B cell (primary cell): ENCODE measurements around the gene ACOXL. TPM values are rescaled to one million over a fixed set of nuclear protein-coding genes. Genes with fewer than 3 reads are reported as not detected.

Source experiments
- ATAC-seq: fragments of 200-7000 bp; cut with Tn5 transposase; one replicate; pipeline ENCODE4 v1.10.0; 2021; ENCODE audit warnings: low read depth, mild to moderate bottlenecking, moderate number of reproducible peaks, moderate library complexity
- CTCF ChIA-PET: fragments of 350-600 bp; sonication (Branson Sonifier 250); formaldehyde crosslinking; loops from one replicate; lab custom pipeline; 2021; ENCODE audit warnings: antibody characterized with exemption, inconsistent platforms; lab: Charles Lee
- POLR2A ChIA-PET: fragments of 350-600 bp; sonication (Branson Sonifier 250); formaldehyde crosslinking; loops from one replicate; lab custom pipeline; 2021; ENCODE audit warnings: antibody characterized with exemption; lab: Charles Lee
- DNase-seq: peaks from one replicate; pipeline ENCODE4 v3.0.0; 2013
- H2AFZ ChIP-seq: 2 replicates; pipeline ENCODE4 v1.6.1; 2012; ENCODE audit warnings: mild to moderate bottlenecking, low read depth, low read length; ENCODE audit not compliant: insufficient read depth, poor library complexity, severe bottlenecking
- H3K27ac ChIP-seq, 2 donors: 1 replicate in 1 of 2; 2 replicates in 1 of 2; pipeline ENCODE4 v1.5.1; 2012 to 2013; ENCODE audit warnings: low read length in 2 of 2, mild to moderate bottlenecking in 2 of 2, moderate library complexity in 1 of 2
- H3K27me3 ChIP-seq, 4 experiments: fragments of 200-600 bp in 1 of 4; sonication (generic) in 1 of 4; replicated peaks in 1 of 4; 1 replicate in 2 of 4; 2 replicates in 2 of 4; pipeline versions ENCODE4 v1.6.1 to v1.7.0; 2013 to 2016; ENCODE audit warnings: low read length in 3 of 4, mild to moderate bottlenecking in 2 of 4, mixed read lengths in 1 of 4, moderate library complexity in 1 of 4; ENCODE audit not compliant: insufficient read depth in 4 of 4, control insufficient read depth in 3 of 4; ENCODE audit errors: control extremely low read depth in 1 of 4
- H3K36me3 ChIP-seq, 2 experiments: replicated peaks in 1 of 2; 1 replicate in 1 of 2; 2 replicates in 1 of 2; pipeline versions ENCODE4 v1.6.1 to v1.7.1; 2013; ENCODE audit warnings: low read length in 1 of 2; ENCODE audit not compliant: insufficient read depth in 2 of 2, control insufficient read depth in 1 of 2; ENCODE audit errors: control extremely low read depth in 1 of 2, extremely low read depth in 1 of 2
- H3K4me1 ChIP-seq, 2 donors: fragments of 200-600 bp in 1 of 2; sonication (generic) in 1 of 2; 1 replicate in 1 of 2; 2 replicates in 1 of 2; pipeline versions ENCODE4 v1.5.1 to v1.6.1; 2013 to 2017; ENCODE audit warnings: low read length in 2 of 2; ENCODE audit not compliant: control insufficient read depth in 2 of 2, insufficient read depth in 2 of 2
- H3K4me2 ChIP-seq: replicated peaks from 2 replicates; pipeline ENCODE3; 2012; ENCODE audit warnings: mild to moderate bottlenecking, low read depth, low read length; ENCODE audit not compliant: poor library complexity, severe bottlenecking
- H3K4me3 ChIP-seq, 5 experiments: fragments of 200-600 bp in 1 of 5; sonication (generic) in 1 of 5; 1 replicate in 3 of 5; 2 replicates in 2 of 5; pipeline versions ENCODE4 v1.5.1 to v1.7.0; 2011 to 2016; ENCODE audit warnings: low read length in 4 of 5, mild to moderate bottlenecking in 4 of 5, low read depth in 2 of 5, control low read depth in 1 of 5, moderate library complexity in 1 of 5; ENCODE audit not compliant: insufficient read depth in 1 of 5; ENCODE audit errors: control extremely low read depth in 1 of 5, extremely low read depth in 1 of 5
- H3K79me2 ChIP-seq: fragments of 200-600 bp; sonication (generic); one replicate; pipeline ENCODE4 v1.6.0; 2016; ENCODE audit warnings: low read length; ENCODE audit not compliant: control insufficient read depth, insufficient read depth
- H3K9ac ChIP-seq: fragments of 200-600 bp; sonication (generic); 2 replicates; pipeline ENCODE4 v1.6.1; 2017; ENCODE audit warnings: mild to moderate bottlenecking, low read length, moderate library complexity
- H3K9me3 ChIP-seq, 3 donors: one replicate each; pipeline versions ENCODE4 v1.6.1 to v1.7.1; 2013; ENCODE audit warnings: low read length in 2 of 3; ENCODE audit not compliant: control insufficient read depth in 2 of 3, insufficient read depth in 1 of 3; ENCODE audit errors: control extremely low read depth in 1 of 3
- H4K20me1 ChIP-seq: 2 replicates; pipeline ENCODE4 v1.6.0; 2012; ENCODE audit warnings: mild to moderate bottlenecking, low read length; ENCODE audit not compliant: insufficient read depth, control insufficient read depth, poor library complexity, severe bottlenecking
- H3K27ac Mint-ChIP-seq: one replicate; pipeline ENCODE4 v1.8.0; 2021; ENCODE audit warnings: mixed read lengths
- H3K27me3 Mint-ChIP-seq: one replicate; pipeline ENCODE4 v1.8.0; 2021; ENCODE audit warnings: mixed read lengths
- H3K4me1 Mint-ChIP-seq: one replicate; pipeline ENCODE4 v1.8.0; 2021; ENCODE audit warnings: mixed read lengths
- H3K4me3 Mint-ChIP-seq: one replicate; pipeline ENCODE4 v1.8.0; 2021; ENCODE audit warnings: mixed read lengths
- H3K9me3 Mint-ChIP-seq: one replicate; pipeline ENCODE4 v1.8.0; 2022; ENCODE audit warnings: mixed read lengths; ENCODE audit not compliant: insufficient read depth
- EZH2 ChIP-seq: IDR thresholded peaks from 2 replicates; pipeline ENCODE4 v1.6.1; 2012; ENCODE audit warnings: borderline replicate concordance, low read depth, mild to moderate bottlenecking, moderate library complexity, low read length; ENCODE audit not compliant: insufficient read depth, poor library complexity, severe bottlenecking
- WGBS: methylation state at CpG from one replicate; pipeline ENCODE4 v1.1.5; 2013; ENCODE audit warnings: missing lambda C conversion rate; ENCODE audit not compliant: insufficient coverage; 5-methylcytosine and 5-hydroxymethylcytosine counted together
- intact Hi-C: fragments of 100-400 bp; cut with micrococcal nuclease; formaldehyde crosslinking; loops from one replicate; pipeline ENCODE4 v1.10.0; 2022
- polyA plus RNA-seq: library from polyadenylated mRNA; depleted of rRNA; stranded (reverse); fragments of >200 nt; gene quantifications from 2 replicates; pipeline ENCODE4 v1.2.3, GENCODE V29; 2012
- total RNA-seq, 2 donors: library from RNA; stranded (reverse); fragments of 120-200 nt in 1 of 2; gene quantifications; 1 replicate in 1 of 2; 2 replicates in 1 of 2; pipeline versions ENCODE4 v1.2.3 to v1.2.4, GENCODE V29; 2013 to 2022
- TF ChIP-seq, protein P1 (sequence below): fragments of 200-600 bp; IDR thresholded peaks from one replicate; pipeline ENCODE4 v1.8.0; 2022; ENCODE audit warnings: antibody characterized with exemption, mild to moderate bottlenecking

Gene ACOXL
- total and polyA plus RNA-seq, 2 donors (not counting 1 experiment from before 2014, with no cell fraction given), result 0.06 TPM; not detected in 1

DNA sequence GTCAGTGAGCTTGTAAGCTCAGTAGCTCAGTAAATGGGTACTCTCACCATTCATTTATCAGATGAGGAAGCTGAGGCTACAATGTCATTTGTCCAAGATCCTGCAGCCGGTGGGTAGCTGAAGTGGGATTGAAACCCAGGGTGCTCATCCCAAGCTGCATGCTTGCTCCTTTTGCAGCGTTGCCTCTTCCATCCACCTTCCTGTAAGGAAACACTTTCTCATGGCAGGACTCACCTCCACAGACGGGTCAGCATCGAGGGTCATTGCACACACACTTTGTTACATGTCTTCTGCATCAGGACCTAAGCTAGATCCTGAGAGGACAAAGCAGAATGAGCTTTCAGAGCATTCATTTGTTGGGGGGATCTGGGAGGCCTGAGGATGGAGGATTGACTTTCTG is 60.7 kb downstream of the ACOXL start:
- WGBS, result 84% methylated on average over 4 of the region's 4 CpGs
- Mint-ChIP-seq H3K27me3 (peaks cover 64% of the 10 kb centered on the region), H3K4me3 (no peak overlapping the region), H3K9me3 (no peaks in the 10 kb centered on the region), H3K4me1 (no peaks in the 10 kb centered on the region), H3K27ac (no peak overlapping the region)
- DNase-seq (no peak), ATAC-seq (no peak)
- no peaks in the 10 kb centered on the region for H3K79me2 ChIP-seq
- H3K4me1 ChIP-seq, result no peaks in the 10 kb centered on the region
- POLR2A ChIA-PET, result no interaction called here
- H3K9me3 ChIP-seq, result no peaks in the 10 kb centered on the region
- no peak overlapping the region for H3K4me2 ChIP-seq
- intact Hi-C loops, result no loop called here
- TF ChIP-seq, protein P1, sequence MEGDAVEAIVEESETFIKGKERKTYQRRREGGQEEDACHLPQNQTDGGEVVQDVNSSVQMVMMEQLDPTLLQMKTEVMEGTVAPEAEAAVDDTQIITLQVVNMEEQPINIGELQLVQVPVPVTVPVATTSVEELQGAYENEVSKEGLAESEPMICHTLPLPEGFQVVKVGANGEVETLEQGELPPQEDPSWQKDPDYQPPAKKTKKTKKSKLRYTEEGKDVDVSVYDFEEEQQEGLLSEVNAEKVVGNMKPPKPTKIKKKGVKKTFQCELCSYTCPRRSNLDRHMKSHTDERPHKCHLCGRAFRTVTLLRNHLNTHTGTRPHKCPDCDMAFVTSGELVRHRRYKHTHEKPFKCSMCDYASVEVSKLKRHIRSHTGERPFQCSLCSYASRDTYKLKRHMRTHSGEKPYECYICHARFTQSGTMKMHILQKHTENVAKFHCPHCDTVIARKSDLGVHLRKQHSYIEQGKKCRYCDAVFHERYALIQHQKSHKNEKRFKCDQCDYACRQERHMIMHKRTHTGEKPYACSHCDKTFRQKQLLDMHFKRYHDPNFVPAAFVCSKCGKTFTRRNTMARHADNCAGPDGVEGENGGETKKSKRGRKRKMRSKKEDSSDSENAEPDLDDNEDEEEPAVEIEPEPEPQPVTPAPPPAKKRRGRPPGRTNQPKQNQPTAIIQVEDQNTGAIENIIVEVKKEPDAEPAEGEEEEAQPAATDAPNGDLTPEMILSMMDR, result no peak
- H3K9ac ChIP-seq, result no peak overlapping the region
- no peak overlapping the region for H3K27ac ChIP-seq
- no peaks in the 10 kb centered on the region for H4K20me1 ChIP-seq
- no peaks in the 10 kb centered on the region for H3K36me3 ChIP-seq
- no peak overlapping the region for H3K4me3 ChIP-seq
- peaks cover 0 to 27% (median 8%) of the 10 kb centered on the region in 4 experiments for H3K27me3 ChIP-seq
- no peak overlapping the region for H2AFZ ChIP-seq
- CTCF ChIA-PET, result no interaction called here

DNA sequence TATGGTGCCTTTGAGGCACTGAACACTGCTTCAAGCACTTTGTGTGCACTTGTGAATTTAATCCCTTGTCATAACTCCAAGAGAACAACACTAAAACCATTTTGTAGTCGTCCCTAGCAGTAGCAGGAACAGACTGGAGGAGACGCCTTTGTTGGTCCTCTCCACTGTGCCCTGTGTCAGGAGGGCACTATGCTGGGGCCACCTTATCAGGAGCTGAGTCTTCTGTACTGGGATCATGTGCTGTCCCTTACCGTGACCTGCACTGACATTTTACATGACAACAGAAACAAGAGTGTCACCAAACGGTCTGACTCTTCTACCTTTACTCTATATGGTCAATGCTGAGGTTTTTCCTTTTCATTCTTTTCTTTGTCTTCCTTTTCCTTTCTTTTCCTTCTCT is 62.0 kb downstream of the ACOXL start:
- Mint-ChIP-seq H3K27ac (no peak overlapping the region), H3K27me3 (peaks cover 75% of the 10 kb centered on the region), H3K4me1 (no peaks in the 10 kb centered on the region), H3K9me3 (no peaks in the 10 kb centered on the region), H3K4me3 (no peak overlapping the region)
- intact Hi-C loops, result no loop called here
- no peak for ATAC-seq
- Histone ChIP-seq H3K9ac (no peak overlapping the region), H3K4me2 (no peak overlapping the region), H3K79me2 (no peaks in the 10 kb centered on the region), H2AFZ (no peak overlapping the region), H3K36me3 (no peaks in the 10 kb centered on the region), H3K27me3 (peaks cover 0 to 34% (median 11%) of the 10 kb centered on the region in 4 experiments), H3K4me1 (no peaks in the 10 kb centered on the region), H3K4me3 (no peak overlapping the region), H3K9me3 (no peaks in the 10 kb centered on the region), H4K20me1 (no peaks in the 10 kb centered on the region), H3K27ac (no peak overlapping the region)
- no peak for DNase-seq
- POLR2A ChIA-PET, result no interaction called here
- TF ChIP-seq, protein P1, result no peak
- TF ChIP-seq EZH2, result no peak
- 74% methylated on average over 4 of the region's 4 CpGs for WGBS
- CTCF ChIA-PET, result no interaction called here
